Ovary (tissue), 9 donors: Measurements from ENCODE around the gene CYGB. TPM values are rescaled to one million over a fixed set of nuclear protein-coding genes. Genes with fewer than 3 reads are reported as not detected.

Source experiments
- DNase-seq, 5 donors: peaks; one replicate each; pipeline ENCODE4 v3.0.0-alpha.2; 2019 to 2020
- H3K27ac ChIP-seq, 2 donors: fragments of 200-600 bp; one replicate each; pipeline versions ENCODE4 v1.5.1 to v1.8.0; 2019 to 2022
- H3K27me3 ChIP-seq: fragments of 200-600 bp; one replicate; pipeline ENCODE4 v1.8.0; 2022
- H3K36me3 ChIP-seq: fragments of 200-600 bp; sonication (generic); one replicate; pipeline ENCODE4 v1.5.1; 2019
- H3K4me1 ChIP-seq: one replicate; pipeline ENCODE4 v1.8.1; 2013; ENCODE audit warnings: mild to moderate bottlenecking, moderate library complexity; ENCODE audit not compliant: insufficient read depth
- H3K4me3 ChIP-seq: fragments of 200-600 bp; sonication (generic); one replicate; pipeline ENCODE4 v1.5.1; 2017
- H3K9me3 ChIP-seq, 2 donors: fragments of 200-600 bp in 1 of 2; sonication (generic) in 1 of 2; one replicate each; pipeline versions ENCODE4 v1.5.1 to v1.8.1; 2013 to 2019; ENCODE audit warnings: mild to moderate bottlenecking in 1 of 2, moderate library complexity in 1 of 2
- CTCF ChIP-seq, 3 donors: fragments of 450-650 bp in 2 of 3; fragments of 200-600 bp in 1 of 3; IDR thresholded peaks; one replicate each; pipeline versions ENCODE4 v1.5.1 to v1.8.0; 2016 to 2022; ENCODE audit warnings: antibody characterized with exemption in 3 of 3, mild to moderate bottlenecking in 1 of 3
- EP300 ChIP-seq: sonication (generic); formaldehyde crosslinking; IDR thresholded peaks from one replicate; pipeline ENCODE4 v1.6.1; 2017; ENCODE audit warnings: antibody characterized with exemption
- POLR2A ChIP-seq: fragments of 450-650 bp; IDR thresholded peaks from one replicate; pipeline ENCODE4 v1.6.1; 2017; ENCODE audit warnings: antibody characterized with exemption, mild to moderate bottlenecking, moderate library complexity
- WGBS, 3 donors: extraction: QIAGEN DNeasy Blood & Tissue Kit in 1 of 3; methylation state at CpG; one replicate each; pipeline versions ENCODE4 v1.1.5 to v1.1.7; 2013 to 2017; 5-methylcytosine and 5-hydroxymethylcytosine counted together
- intact Hi-C, 4 donors: fragments of 100-400 bp; cut with DNase I; formaldehyde crosslinking; loops; one replicate each; pipeline versions ENCODE4 v1.11.0 to v1.15.1; 2022 to 2023
- polyA plus RNA-seq, 2 donors: library from polyadenylated mRNA; stranded (reverse); fragments of 200-250 nt in 1 of 2; fragments of 350-450 nt in 1 of 2; fragmentation: Illumina TruSeq in 1 of 2; extraction: RNeasy Lipid Tissue Mini Kit (QIAGEN cat#74804) in 1 of 2; gene quantifications; one replicate each; pipeline ENCODE4 v1.2.3, GENCODE V29; 2013 to 2014
- total RNA-seq, 7 donors: library from RNA; depleted of rRNA in 2 of 7; stranded (reverse); fragments of >200 nt in 2 of 7; fragmentation: NEBNext Ultra II Directional in 3 of 7; extraction: Animal tissue kit (Norgen Biotek cat#: 25700) in 3 of 7; gene quantifications; one replicate each; pipeline versions ENCODE4 v1.1.0 to v1.2.4, GENCODE V29; 2016 to 2023
- donor health status: DM: no; HTN: no; CAD: no; lungs with moderate emphysema.
- donor health status: DM: no; HTN: no; CAD: no.
- donor health status: Bipolar disorder and iron deficiency.
- donor health status: DM: yes; HTN: yes; CAD: no.
- donor health status: DM: no; HTN: no; CAD: no.
- donor health status: DM: yes; HTN: yes; CAD: no.

CYGB gene
- total and polyA plus RNA-seq, 9 donors, result 3.9 to 35.7 (median 8.1) TPM

- intact Hi-C loops, result no loop called here
- Histone ChIP-seq H3K36me3 (no peaks in the 10 kb centered on the region), H3K27ac (no peak overlapping the region), H3K27me3 (no peaks in the 10 kb centered on the region), H3K4me1 (peaks cover 30% of the 10 kb centered on the region), H3K4me3 (no peak overlapping the region), H3K9me3 (no peaks in the 10 kb centered on the region)
- no peak for DNase-seq
- WGBS, 3 donors, result 79 to 85% (median 82%) methylated on average over 16 of the region's 16 CpGs
- no peak for TF ChIP-seq POLR2A
- no peak for TF ChIP-seq EP300
- no peak for TF ChIP-seq CTCF (IDR thresholded peaks at IDR 0.05)
Observed at GRCh38 chr17:76495663-76496400, 41.7 kb downstream of the CYGB start.

GRCh38 chr17:76493505-76494167 is 43.9 kb downstream of the CYGB start:
- no peak overlapping the region for H3K4me3 ChIP-seq

DNA sequence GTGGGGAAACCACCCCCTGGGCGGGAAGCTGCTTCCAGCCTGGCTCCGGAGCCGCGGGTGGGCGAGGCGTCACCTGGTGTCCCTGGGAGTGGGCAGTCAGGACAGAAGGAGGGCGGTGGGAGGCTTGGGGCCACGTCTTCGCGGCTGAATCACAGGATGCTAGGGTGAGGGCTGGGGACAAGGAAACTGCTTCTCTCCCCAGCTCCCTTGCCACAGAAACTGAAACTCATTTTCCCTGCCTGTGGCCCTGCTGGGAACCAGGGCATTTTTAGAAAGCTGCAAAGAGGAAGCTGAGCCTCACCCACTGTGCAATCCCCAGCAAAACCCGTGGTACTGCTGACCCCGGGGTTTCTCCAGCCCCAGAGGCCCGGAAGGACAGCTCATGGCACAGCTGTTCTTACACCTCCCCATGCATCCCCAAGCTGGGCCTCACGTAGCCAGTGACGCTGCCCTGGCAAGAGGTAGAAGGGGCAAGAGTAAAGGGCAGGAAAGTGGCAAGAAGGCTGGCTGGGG is 44.5 kb downstream of the CYGB start:
- H3K4me3 ChIP-seq, result no peak overlapping the region
- WGBS, 3 donors, result 17 to 25% (median 19%) methylated on average over 15 of the region's 15 CpGs

More at GRCh38 chr17:76493505-76494167, 43.9 kb downstream of the CYGB start:
- intact Hi-C loops, result no loop called here
- Histone ChIP-seq H3K27me3 (no peaks in the 10 kb centered on the region), H3K27ac (peak overlapping the region in 1 of 2 donors; percentile 39), H3K9me3 (no peaks in the 10 kb centered on the region), H3K4me1 (peaks cover 21% of the 10 kb centered on the region), H3K36me3 (no peaks in the 10 kb centered on the region)
- DNase-seq, result no peak
- WGBS, 3 donors, result 68 to 77% (median 69%) methylated on average over 21 of the region's 21 CpGs
- no peak for TF ChIP-seq CTCF (IDR thresholded peaks at IDR 0.05)
- no peak for TF ChIP-seq EP300

More for the DNA sequence above, 44.5 kb downstream of the CYGB start:
- H3K36me3 ChIP-seq, result no peaks in the 10 kb centered on the region
- H3K27me3 ChIP-seq, result no peaks in the 10 kb centered on the region
- peaks cover 16% of the 10 kb centered on the region for H3K4me1 ChIP-seq
- TF ChIP-seq CTCF (IDR thresholded peaks at IDR 0.05) (no peak), POLR2A (no peak), EP300 (no peak)
- DNase-seq, result peak in 3 of 5 donors; percentile 51 to 68 (median 55)
- intact Hi-C loops, result no loop called here
- no peaks in the 10 kb centered on the region for H3K9me3 ChIP-seq
- H3K27ac ChIP-seq, result peak overlapping the region in 1 of 2 donors; percentile 39
